Left lung (tissue), 10 donors: ENCODE results near the gene RIMS1. TPM values are rescaled to one million over a fixed set of nuclear protein-coding genes. Genes with fewer than 3 reads are reported as not detected.

Source experiments
- ATAC-seq: fragments of 200-7000 bp; cut with Tn5 transposase; one replicate; pipeline ENCODE4 v1.9.1; 2020; ENCODE audit warnings: moderate library complexity
- DNase-seq, 4 donors: peaks; one replicate each; pipeline ENCODE4 v3.0.0-alpha.2; 2013 to 2020
- H3K27ac ChIP-seq, 2 donors: fragments of 200-600 bp; sonication (generic) in 1 of 2; one replicate each; pipeline versions ENCODE4 v1.5.0 to v1.8.0; 2020 to 2021
- H3K27me3 ChIP-seq, 2 donors: fragments of 200-600 bp; sonication (generic) in 1 of 2; one replicate each; pipeline versions ENCODE4 v1.5.0 to v1.8.0; 2020 to 2021
- H3K36me3 ChIP-seq, 2 donors: fragments of 200-600 bp; sonication (generic) in 1 of 2; one replicate each; pipeline versions ENCODE4 v1.5.0 to v1.8.0; 2020 to 2021
- H3K4me1 ChIP-seq, 2 donors: fragments of 200-600 bp; one replicate each; pipeline ENCODE4 v1.8.0; 2021
- H3K4me3 ChIP-seq, 2 donors: fragments of 200-600 bp; sonication (generic) in 1 of 2; one replicate each; pipeline versions ENCODE4 v1.5.0 to v1.8.0; 2020 to 2021; ENCODE audit warnings: mild to moderate bottlenecking in 1 of 2
- H3K9me3 ChIP-seq, 2 donors: fragments of 200-600 bp; sonication (generic) in 1 of 2; one replicate each; pipeline versions ENCODE4 v1.5.0 to v1.8.0; 2020 to 2021
- CTCF ChIP-seq, 2 donors: fragments of 200-600 bp; sonication (generic) in 1 of 2; IDR thresholded peaks; one replicate each; pipeline versions ENCODE4 v1.5.0 to v1.8.0; 2021; ENCODE audit warnings: antibody characterized with exemption in 2 of 2
- intact Hi-C, 2 donors: fragments of 100-400 bp; cut with DNase I; formaldehyde crosslinking; loops; one replicate each; pipeline versions ENCODE4 v1.11.2 to v1.14.2; 2022
- polyA plus RNA-seq, 6 donors: library from polyadenylated mRNA; unstranded; fragments of 120-200 nt; gene quantifications; one replicate each; pipeline ENCODE4 v1.2.1, GENCODE V29; 2013; ENCODE audit not compliant: insufficient read length in 6 of 6
- total RNA-seq, 2 donors: library from RNA; stranded (reverse); fragmentation: NEBNext Ultra II Directional; extraction: Animal tissue kit (Norgen Biotek cat#: 25700); gene quantifications; one replicate each; pipeline ENCODE4 v1.2.1, GENCODE V29; 2021
- donor health status: DM: no; HTN: yes; CAD: no.
- donor health status: DM: no; HTN: no; CAD: no.

Gene RIMS1
- total and polyA plus RNA-seq, 8 donors: 0.50 to 2.0 (median 0.77) TPM

DNA sequence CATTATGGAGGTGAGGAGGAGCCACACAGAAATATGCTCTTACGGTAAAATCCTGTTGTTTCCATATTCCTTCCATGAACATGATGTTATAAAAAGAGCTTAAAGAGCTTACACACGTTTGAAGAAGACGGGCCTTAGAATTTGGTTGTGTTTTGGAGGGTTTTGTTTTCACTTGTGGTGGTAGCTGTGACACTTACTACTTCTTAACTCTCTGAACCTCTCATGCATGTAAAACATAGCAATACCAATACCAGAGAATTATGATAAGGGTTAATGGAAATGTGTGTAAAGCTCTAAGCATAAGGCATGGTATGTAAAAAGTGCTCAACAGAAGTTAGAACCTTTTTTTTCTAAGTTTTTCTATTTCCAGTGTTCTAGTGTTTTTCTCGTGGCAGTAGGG, 479.4 kb downstream of the RIMS1 start:
- Histone ChIP-seq H3K4me1 (no peaks in the 10 kb centered on the region), H3K27ac (no peak overlapping the region), H3K27me3 (no peaks in the 10 kb centered on the region), H3K36me3 (no peaks in the 10 kb centered on the region), H3K4me3 (no peak overlapping the region), H3K9me3 (no peaks in the 10 kb centered on the region)
- TF ChIP-seq CTCF (IDR thresholded peaks at IDR 0.05): no peak
- DNase-seq (no peak), ATAC-seq (no peak)
- intact Hi-C loops: no loop called here

DNA sequence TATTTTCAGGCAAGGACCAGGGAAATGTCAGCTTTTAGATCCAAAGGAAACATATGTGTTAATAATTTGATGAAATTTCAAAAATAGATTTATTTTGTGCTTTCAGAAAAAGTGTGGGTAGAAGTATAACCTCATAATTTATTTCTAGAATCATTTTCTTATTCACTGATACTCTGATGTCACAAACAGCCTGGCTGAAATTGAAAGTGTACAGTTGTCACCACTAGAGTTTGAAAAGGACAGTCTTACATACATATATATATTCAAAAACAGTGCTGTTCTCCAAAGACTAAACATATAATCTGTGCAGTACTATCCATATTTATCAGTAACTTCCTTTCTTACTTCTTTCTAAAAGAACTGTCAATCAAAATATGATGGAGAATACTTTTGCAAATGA, 481.1 kb downstream of the RIMS1 start:
- ATAC-seq (no peak), DNase-seq (no peak)
- no peak overlapping the region for H3K4me3 ChIP-seq
- no peaks in the 10 kb centered on the region for H3K36me3 ChIP-seq
- H3K4me1 ChIP-seq: no peaks in the 10 kb centered on the region
- H3K27ac ChIP-seq: no peak overlapping the region
- H3K9me3 ChIP-seq: no peaks in the 10 kb centered on the region
- intact Hi-C loops: no loop called here
- TF ChIP-seq CTCF (IDR thresholded peaks at IDR 0.05): no peak
- no peaks in the 10 kb centered on the region for H3K27me3 ChIP-seq

GRCh38 chr6:72371473-72371872, 485.1 kb downstream of the RIMS1 start:
- Histone ChIP-seq H3K4me3 (no peak overlapping the region), H3K9me3 (no peaks in the 10 kb centered on the region), H3K27ac (no peak overlapping the region), H3K36me3 (no peaks in the 10 kb centered on the region), H3K4me1 (no peaks in the 10 kb centered on the region), H3K27me3 (no peaks in the 10 kb centered on the region)
- DNase-seq (no peak), ATAC-seq (no peak)
- no peak for TF ChIP-seq CTCF (IDR thresholded peaks at IDR 0.05)
- intact Hi-C loops: no loop called here

DNA sequence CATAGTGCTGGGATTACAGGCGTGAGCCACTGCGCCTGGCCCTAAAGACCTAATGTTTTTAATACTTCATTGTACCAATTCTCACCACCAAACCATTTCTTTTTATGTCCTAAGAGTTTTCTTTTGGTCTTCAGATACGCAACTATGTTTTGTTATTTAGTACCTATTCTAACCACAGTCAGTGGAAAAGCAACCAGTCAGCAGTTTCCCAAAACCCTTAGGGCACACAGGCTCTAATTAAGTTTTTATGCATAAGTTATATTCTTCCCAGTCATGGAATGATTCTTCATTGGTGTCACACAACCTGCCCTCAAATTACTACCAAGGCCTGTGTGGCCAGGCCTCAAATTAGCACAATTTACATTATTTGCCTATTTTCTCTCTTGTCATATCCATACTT, 487.8 kb downstream of the RIMS1 start:
- no peaks in the 10 kb centered on the region for H3K27me3 ChIP-seq
- DNase-seq (no peak), ATAC-seq (no peak)
- no peak overlapping the region for H3K4me3 ChIP-seq
- H3K27ac ChIP-seq: no peak overlapping the region
- H3K9me3 ChIP-seq: no peaks in the 10 kb centered on the region
- H3K36me3 ChIP-seq: no peaks in the 10 kb centered on the region
- no peak for TF ChIP-seq CTCF (IDR thresholded peaks at IDR 0.05)
- intact Hi-C loops: no loop called here
- no peaks in the 10 kb centered on the region for H3K4me1 ChIP-seq

DNA sequence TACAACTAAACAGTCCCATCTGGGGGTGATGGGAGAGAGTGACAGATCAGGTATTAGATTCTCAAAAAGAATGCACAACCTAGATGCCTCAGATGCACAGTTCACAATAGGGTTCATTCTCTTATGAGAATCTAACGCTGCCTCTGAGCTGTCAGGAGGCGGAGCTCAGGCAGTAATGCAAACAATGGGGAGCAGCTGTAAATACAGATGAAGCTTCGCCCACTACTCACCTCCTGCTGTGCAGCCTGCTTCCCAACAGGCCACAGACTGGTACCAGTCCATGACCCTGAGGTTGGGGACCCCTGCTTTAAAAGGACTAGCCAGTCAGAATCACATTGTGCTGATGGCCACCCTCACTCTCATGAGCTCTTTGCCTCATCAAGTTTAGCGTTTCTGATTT, 488.5 kb downstream of the RIMS1 start:
- Histone ChIP-seq H3K27ac (no peak overlapping the region), H3K36me3 (no peaks in the 10 kb centered on the region), H3K9me3 (no peaks in the 10 kb centered on the region), H3K4me1 (no peaks in the 10 kb centered on the region), H3K27me3 (no peaks in the 10 kb centered on the region), H3K4me3 (no peak overlapping the region)
- DNase-seq (no peak), ATAC-seq (no peak)
- intact Hi-C loops: no loop called here
- no peak for TF ChIP-seq CTCF (IDR thresholded peaks at IDR 0.05)
